GM18867 (cell line): ENCODE measurements around the gene KLHDC2.
"Not testable (repeated sequence)": the region's sequence is repeated elsewhere in the genome, so short reads cannot be mapped to it uniquely, and the experiment has no call there.

Experiments used
- ATAC-seq: cut with Tn5 transposase; IDR thresholded peaks from one replicate; pipeline ENCODE4 v1.9.1; 2021; ENCODE audit warnings: mild to moderate bottlenecking, moderate library complexity; ENCODE audit not compliant: unreplicated experiment

The KLHDC2 gene

GRCh38 chr14:49778421-49778820 lies 10.5 kb downstream of the KLHDC2 start:
- no peak for ATAC-seq

GRCh38 chr14:49781040-49781439 lies 13.1 kb downstream of the KLHDC2 start:
- ATAC-seq = not testable (repeated sequence)

GRCh38 chr14:49783394-49784014 lies 15.6 kb downstream of the KLHDC2 start:
- ATAC-seq = no peak

GRCh38 chr14:49786315-49786714 lies 18.4 kb downstream of the KLHDC2 start:
- ATAC-seq = no peak

DNA sequence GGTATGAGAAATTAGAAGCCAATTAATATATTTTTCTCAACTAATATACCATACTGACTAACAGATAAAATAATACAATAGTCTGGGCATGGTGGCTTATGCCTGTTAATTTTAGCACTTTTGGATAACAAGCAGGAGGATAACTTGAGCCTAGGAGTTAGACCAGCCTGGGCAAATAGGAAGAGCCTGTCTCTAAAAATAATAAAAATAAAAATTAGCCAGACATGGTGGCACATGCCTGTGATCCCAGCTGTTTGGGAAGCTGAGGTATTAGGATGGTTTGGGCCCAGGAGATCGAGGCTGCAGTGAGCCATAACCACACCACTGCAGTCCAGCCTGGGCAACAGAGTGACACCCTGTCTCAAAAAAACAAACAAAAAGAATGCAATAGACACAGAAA lies 24.7 kb downstream of the KLHDC2 start:
- ATAC-seq = no peak

DNA sequence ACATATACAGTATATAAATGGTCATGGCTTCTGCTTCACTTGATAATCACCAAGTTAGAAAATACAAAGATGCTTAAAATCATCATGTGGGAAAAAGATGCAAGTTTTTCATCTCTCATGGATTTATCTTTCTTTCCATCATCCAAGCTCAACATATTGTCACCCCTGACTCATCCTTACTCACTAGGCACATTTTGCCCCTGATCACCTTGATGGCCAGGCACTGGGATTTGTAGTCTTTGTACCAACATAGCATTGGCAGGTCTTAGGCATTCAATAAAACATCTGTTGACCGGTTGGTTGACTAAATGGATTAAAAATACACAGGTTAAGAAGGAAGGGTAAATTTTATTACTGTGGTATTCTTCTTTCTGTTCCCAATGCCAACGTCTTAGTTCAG lies 28.1 kb downstream of the KLHDC2 start:
- ATAC-seq = no peak

DNA sequence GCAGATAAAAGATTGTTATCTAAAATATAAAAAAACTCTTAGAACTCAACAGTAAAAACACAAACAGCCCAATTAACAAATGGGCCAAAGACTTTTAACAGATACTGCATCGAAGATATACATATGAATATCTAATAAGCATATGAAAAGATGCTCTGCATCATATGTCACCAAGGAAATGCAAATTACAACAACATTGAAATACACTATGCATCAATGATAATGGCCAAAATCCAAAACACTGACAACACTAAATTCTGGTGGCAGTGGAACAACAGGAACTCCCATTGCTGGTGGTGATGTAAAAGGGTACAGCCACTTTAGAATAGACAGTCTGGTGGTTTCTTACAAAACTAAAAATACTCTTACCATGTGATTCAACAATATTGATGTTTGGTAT lies 40.8 kb downstream of the KLHDC2 start:
- ATAC-seq = no peak

GRCh38 chr14:49816118-49816517 lies 48.2 kb downstream of the KLHDC2 start:
- ATAC-seq = not testable (repeated sequence)

GRCh38 chr14:49816844-49817243 lies 48.9 kb downstream of the KLHDC2 start:
- ATAC-seq = no peak

- ATAC-seq = no peak
These were observed 52.2 kb downstream of the KLHDC2 start for GRCh38 chr14:49820176-49820575.

- ATAC-seq = no peak
These were observed 60.7 kb downstream of the KLHDC2 start for GRCh38 chr14:49828640-49829039.
